K562 (cell line): ENCODE measurements around the gene TEKT2. TPM values are rescaled to one million over a fixed set of nuclear protein-coding genes. Genes with fewer than 3 reads are reported as not detected.

ENCODE experiments used
- ATAC-seq: fragments of 200-7000 bp; cut with Tn5 transposase; 3 replicates; pipeline ENCODE4 v1.9.1; 2020; ENCODE audit warnings: moderate library complexity
- BruUV-seq: library from RNA; stranded (reverse); fragments of 400-500 nt; replicated peaks from 2 replicates; lab custom pipeline; 2021; lab: Mats Ljungman, UMichigan
- CTCF ChIA-PET: fragments of 300-600 bp; formaldehyde crosslinking; extraction: SDS; loops from one replicate; lab custom pipeline; 2021; ENCODE audit warnings: low intra/inter-chr PET ratio; lab: Yijun Ruan, JAX
- POLR2A ChIA-PET: fragments of 300-600, 350-650 bp; sonication (Branson Sonifier 250); formaldehyde crosslinking; extraction: SDS; loops from one replicate; lab custom pipeline; 2021; ENCODE audit warnings: antibody characterized with exemption, inconsistent platforms; lab: Yijun Ruan, JAX
- DNase-seq, 4 experiments: peaks; one replicate each; pipeline versions ENCODE4 v3.0.0 to v3.0.0-alpha.2; 2011 to 2018; ENCODE audit warnings: low spot score in 3 of 4, mixed read lengths in 3 of 4; ENCODE audit errors: extremely low read depth in 1 of 4
- FAIRE-seq: peaks from 2 replicates; lab custom pipeline; 2011; peaks lifted over from hg19 to GRCh38; lab: Jason Lieb, UNC
- H2AFZ ChIP-seq: 2 replicates; pipeline ENCODE4 v1.6.0; 2011; ENCODE audit warnings: low read depth, low read length, control low read depth, inconsistent platforms
- H3K27ac ChIP-seq: fragments of 200-600 bp; 3 replicates; pipeline ENCODE4 v1.8.0; 2011; ENCODE audit warnings: low read depth, mild to moderate bottlenecking, control low read depth, inconsistent platforms, low read length, moderate library complexity, mixed read lengths; ENCODE audit errors: extremely low read depth
- H3K27me3 ChIP-seq, 2 experiments: fragments of 300-600 bp in 1 of 2; 2 replicates in 1 of 2; 3 replicates in 1 of 2; pipeline versions ENCODE4 v1.6.0 to v1.8.0; 2011; ENCODE audit warnings: inconsistent platforms in 2 of 2, low read length in 2 of 2, mild to moderate bottlenecking in 1 of 2, mixed read lengths in 1 of 2, moderate library complexity in 1 of 2; ENCODE audit not compliant: control insufficient read depth in 2 of 2, insufficient read depth in 2 of 2
- H3K36me3 ChIP-seq: fragments of 300-600 bp; 3 replicates; pipeline ENCODE4 v1.8.0; 2011; ENCODE audit warnings: mild to moderate bottlenecking, low read length, inconsistent platforms; ENCODE audit not compliant: control insufficient read depth, insufficient read depth
- H3K4me1 ChIP-seq, 2 experiments: fragments of 200-600 bp in 1 of 2; replicated peaks in 1 of 2; 2 replicates in 1 of 2; 3 replicates in 1 of 2; pipeline versions ENCODE4 v1.5.1 to v1.8.0; 2011; ENCODE audit warnings: inconsistent platforms in 2 of 2, low read length in 2 of 2, mild to moderate bottlenecking in 1 of 2, mixed read lengths in 1 of 2, moderate library complexity in 1 of 2; ENCODE audit not compliant: control insufficient read depth in 2 of 2, insufficient read depth in 2 of 2
- H3K4me2 ChIP-seq: 2 replicates; pipeline ENCODE4 v1.6.1; 2011; ENCODE audit warnings: low read length, control low read depth, inconsistent platforms, mixed read lengths; ENCODE audit not compliant: insufficient read depth
- H3K4me3 ChIP-seq: fragments of 200-600 bp; sonication (generic), shearing (Covaris generic); 2 replicates; pipeline ENCODE4 v1.5.1; 2016; ENCODE audit warnings: control low read depth, inconsistent platforms
- H3K79me2 ChIP-seq: fragments of 200-600 bp; 3 replicates; pipeline ENCODE4 v1.8.0; 2011; ENCODE audit warnings: low read length, inconsistent platforms; ENCODE audit not compliant: control insufficient read depth, insufficient read depth
- H3K9ac ChIP-seq, 2 experiments: 2 replicates each; pipeline versions ENCODE4 v1.6.0 to v1.6.1; 2011; ENCODE audit warnings: low read depth in 2 of 2, low read length in 2 of 2, control low read depth in 1 of 2, inconsistent platforms in 1 of 2, mild to moderate bottlenecking in 1 of 2, mixed read lengths in 1 of 2; ENCODE audit not compliant: insufficient read depth in 1 of 2
- H3K9me1 ChIP-seq: one replicate; pipeline ENCODE4 v1.6.0; 2011; ENCODE audit warnings: inconsistent platforms, mild to moderate bottlenecking, low read length, moderate library complexity; ENCODE audit not compliant: control insufficient read depth, insufficient read depth
- H3K9me3 ChIP-seq: replicated peaks from 2 replicates; pipeline ENCODE4 v1.5.1; 2011; ENCODE audit warnings: low read depth, low read length, inconsistent platforms; ENCODE audit not compliant: control insufficient read depth, insufficient read depth
- H4K20me1 ChIP-seq: replicated peaks from 2 replicates; pipeline ENCODE4 v1.6.1; 2011; ENCODE audit warnings: low read length, inconsistent platforms, mixed read lengths; ENCODE audit not compliant: control insufficient read depth, insufficient read depth
- BRCA1 ChIP-seq, 2 experiments: fragments of 450-650 bp in 1 of 2; sonication (generic) in 1 of 2; formaldehyde crosslinking in 1 of 2; IDR thresholded peaks; 2 replicates each; pipeline versions ENCODE4 v1.5.0 to v1.6.1; 2017 to 2020; ENCODE audit warnings: mild to moderate bottlenecking in 1 of 2, missing genetic modification reagents in 1 of 2
- MAFG ChIP-seq: fragments of 450-650 bp; conservative IDR thresholded peaks from 2 replicates; pipeline ENCODE4 v1.6.1; 2016; ENCODE audit warnings: missing genetic modification characterization, missing compliant biosample characterization
- OTX1 ChIP-seq: fragments of 450-650 bp; formaldehyde crosslinking; IDR thresholded peaks from 2 replicates; pipeline ENCODE4 v1.4.0; 2022; ENCODE audit warnings: mild to moderate bottlenecking
- PRMT5 ChIP-seq: sonication (generic); formaldehyde crosslinking; IDR thresholded peaks from 2 replicates; pipeline ENCODE4 v1.5.0; 2020; ENCODE audit warnings: missing genetic modification reagents
- SUPT5H ChIP-seq: fragments of 450-650 bp; IDR thresholded peaks from 2 replicates; pipeline ENCODE4 v1.6.1; 2016
- ZFP30 ChIP-seq: fragments of 250-450 bp; sonication (Bioruptor Pico); IDR thresholded peaks from 2 replicates; pipeline ENCODE4 v1.8.0; 2022; ENCODE audit warnings: moderate library complexity, mild to moderate bottlenecking, inconsistent platforms, borderline replicate concordance
- ZKSCAN1 ChIP-seq: fragments of 150-350 bp; IDR thresholded peaks from 2 replicates; pipeline ENCODE4 v1.6.1; 2016; ENCODE audit warnings: low read depth, low read length
- WGBS: fragments of 100-300 bp; shearing (Covaris generic); methylation state at CpG from one replicate; pipeline ENCODE4 v1.1.6; 2016; ENCODE audit warnings: low coverage, mixed read lengths; ENCODE audit not compliant: insufficient coverage; ENCODE audit errors: missing lambda C conversion rate; 5-methylcytosine and 5-hydroxymethylcytosine counted together
- in situ Hi-C: fragments of 300-500 bp; cut with MboI; formaldehyde crosslinking; loops from 4 replicates; pipeline ENCODE4 v1.15.0; 2018; ENCODE audit warnings: inconsistent platforms, mixed read lengths
- intact Hi-C: fragments of 100-400 bp; cut with micrococcal nuclease; formaldehyde crosslinking; loops from 2 replicates; pipeline ENCODE4 v1.14.2; 2022
- polyA plus RNA-seq, 8 experiments: library from polyadenylated mRNA; depleted of rRNA in 4 of 8; stranded (reverse) in 5 of 8; unstranded in 3 of 8; fragments of >200 nt; fragmentation: Nextera tagmentation in 2 of 8; fragmentation: Illumina TruSeq in 1 of 8; extraction: Ambion mirVana in 2 of 8; extraction: Trizol in 1 of 8; gene quantifications; 2 replicates each; pipeline versions ENCODE4 v1.2.1 to v1.2.3, GENCODE V29; 2011 to 2014; ENCODE audit warnings: inconsistent platforms in 1 of 8, missing spikeins in 1 of 8
- total RNA-seq, 7 experiments: library from RNA; depleted of rRNA in 6 of 7; stranded (reverse); fragments of >200 nt in 6 of 7; fragmentation: Illumina TruSeq in 2 of 7; extraction: Trizol in 2 of 7; gene quantifications; 2 replicates each; pipeline versions ENCODE4 v1.2.1 to v1.2.3, GENCODE V29; 2011 to 2021; ENCODE audit warnings: low replicate concordance in 1 of 7
- TF ChIP-seq, protein P1 (sequence below): fragments of 250-450 bp; sonication (Bioruptor Pico); IDR thresholded peaks from 2 replicates; pipeline ENCODE4 v1.8.0; 2022; ENCODE audit warnings: inconsistent platforms

TEKT2 gene
- total and polyA plus RNA-seq, 9 of the 15 experiments (the other 6 are each of a cell fraction or from before 2014, with no cell fraction given): 0.06 to 0.94 (median 0.30) TPM; not detected in 1

DNA sequence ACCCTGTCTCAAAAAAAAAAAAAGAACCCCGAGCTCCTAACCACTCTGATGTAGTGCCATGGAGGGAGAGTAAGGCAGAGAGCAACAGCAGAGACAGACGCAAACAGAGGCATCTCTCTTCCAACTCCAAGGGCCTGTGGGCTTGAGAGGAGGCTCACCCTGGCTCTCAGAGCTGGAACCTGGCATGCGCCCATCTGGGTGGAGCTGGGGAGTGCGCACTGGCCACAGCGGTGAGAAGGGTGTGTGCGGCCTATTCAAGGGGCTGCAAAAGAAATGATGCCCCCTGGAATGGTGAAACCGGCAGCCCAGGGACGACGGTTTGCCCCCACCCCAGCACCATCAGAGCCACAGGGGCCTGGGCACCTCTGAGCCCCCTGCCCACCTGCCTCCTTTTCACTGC is 23.5 kb downstream of the TEKT2 start:
- Histone ChIP-seq H3K9ac (peak overlapping the region in 1 of 2 experiments; percentile 33; a peak in 1 of 4 replicates), H3K27me3 (no peaks in the 10 kb centered on the region), H3K27ac (no peak overlapping the region), H3K9me3 (no peaks in the 10 kb centered on the region), H4K20me1 (no peaks in the 10 kb centered on the region), H3K9me1 (no peaks in the 10 kb centered on the region), H2AFZ (no peak overlapping the region), H3K4me3 (no peak overlapping the region), H3K4me1 (peaks cover 0 to 18% of the 10 kb centered on the region in 2 experiments; a peak in 2 of 5 replicates), H3K79me2 (no peaks in the 10 kb centered on the region), H3K36me3 (no peaks in the 10 kb centered on the region), H3K4me2 (no peak overlapping the region)
- no peak for DNase-seq
- BruUV-seq: no TSS peak
- TF ChIP-seq PRMT5: no peak
- no peak for TF ChIP-seq OTX1 (CRISPR knock-in tag)
- no peak for TF ChIP-seq ZKSCAN1
- no peak for TF ChIP-seq SUPT5H
- TF ChIP-seq, protein P1, sequence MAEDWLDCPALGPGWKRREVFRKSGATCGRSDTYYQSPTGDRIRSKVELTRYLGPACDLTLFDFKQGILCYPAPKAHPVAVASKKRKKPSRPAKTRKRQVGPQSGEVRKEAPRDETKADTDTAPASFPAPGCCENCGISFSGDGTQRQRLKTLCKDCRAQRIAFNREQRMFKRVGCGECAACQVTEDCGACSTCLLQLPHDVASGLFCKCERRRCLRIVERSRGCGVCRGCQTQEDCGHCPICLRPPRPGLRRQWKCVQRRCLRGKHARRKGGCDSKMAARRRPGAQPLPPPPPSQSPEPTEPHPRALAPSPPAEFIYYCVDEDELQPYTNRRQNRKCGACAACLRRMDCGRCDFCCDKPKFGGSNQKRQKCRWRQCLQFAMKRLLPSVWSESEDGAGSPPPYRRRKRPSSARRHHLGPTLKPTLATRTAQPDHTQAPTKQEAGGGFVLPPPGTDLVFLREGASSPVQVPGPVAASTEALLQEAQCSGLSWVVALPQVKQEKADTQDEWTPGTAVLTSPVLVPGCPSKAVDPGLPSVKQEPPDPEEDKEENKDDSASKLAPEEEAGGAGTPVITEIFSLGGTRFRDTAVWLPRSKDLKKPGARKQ (CRISPR knock-in tag): no peak
- no peak for TF ChIP-seq MAFG (tag)
- TF ChIP-seq BRCA1 (IDR thresholded peaks at IDR 0.05): no peak
- TF ChIP-seq BRCA1 (CRISPR knock-in tag; IDR thresholded peaks at IDR 0.05): no peak
- no peak for TF ChIP-seq ZFP30 (CRISPR knock-in tag)
- intact Hi-C loops: no loop called here
- FAIRE-seq: no peak
- ChIA-PET CTCF (no interaction called here), POLR2A (interaction anchor here (0.5 to 1.3 kb wide), 7 partner anchors 11 to 290 kb away, joined by 3 to 4 read pairs (median 3); no protein-coding TSS in a partner anchor)
- in situ Hi-C loops: no loop called here
- WGBS: 54% methylated on average over 9 of the region's 9 CpGs
- no peak for ATAC-seq
